ENCODE data around the gene LSMEM2.
A peak's percentile ranks its signal among the peaks of the same experiment; 100 is the strongest.
"Not testable (repeated sequence)": the region's sequence is repeated elsewhere in the genome, so short reads cannot be mapped to it uniquely, and the experiment has no call there.

LSMEM2 gene

GRCh38 chr3:50266017-50266416 lies 12.9 kb upstream of the LSMEM2 start:
- DNase-seq, result no peak

DNA sequence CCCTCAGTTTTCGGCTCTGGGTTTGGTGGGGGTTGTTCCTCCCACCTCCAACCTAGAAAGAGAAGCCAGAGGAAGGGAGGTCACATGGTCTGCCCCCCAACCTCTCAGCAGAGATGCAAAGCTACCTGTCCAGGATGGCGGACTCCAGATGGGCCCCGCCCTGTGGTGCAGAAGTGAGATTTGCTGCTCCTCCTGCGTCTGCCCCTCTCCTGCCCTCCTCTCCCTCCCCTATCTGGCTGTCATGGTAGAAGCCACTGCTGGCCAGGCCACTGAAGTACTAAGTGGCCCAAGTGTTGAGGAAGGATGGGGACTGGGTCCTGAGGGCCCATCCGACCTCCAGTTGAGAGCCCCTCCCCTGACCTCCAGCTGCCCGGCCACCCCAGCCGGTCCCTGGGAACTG lies 12.1 kb upstream of the LSMEM2 start:
- DNase-seq, result no peak

- DNase-seq, result no peak
Observed at GRCh38 chr3:50267280-50267913, 11.5 kb upstream of the LSMEM2 start.

DNA sequence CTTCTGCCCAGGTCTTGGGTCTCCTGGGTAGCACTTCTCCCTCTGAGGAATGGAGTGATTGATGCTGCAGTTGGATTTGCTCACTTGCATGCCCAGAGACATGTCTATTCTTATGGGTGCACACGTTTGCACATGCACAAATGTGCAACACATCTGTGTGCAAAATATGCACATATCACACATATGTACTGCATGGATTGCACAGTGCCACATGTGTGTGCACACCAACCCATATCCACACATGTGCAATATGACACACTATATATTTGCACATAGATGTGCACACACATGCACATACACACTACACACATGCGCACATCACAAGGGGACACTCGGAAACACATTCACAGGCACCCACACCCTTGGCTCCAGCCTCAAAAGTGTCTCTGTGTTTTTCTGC lies 10.6 kb upstream of the LSMEM2 start:
- DNase-seq, result no peak

- DNase-seq, result no peak
Observed at GRCh38 chr3:50268703-50269451, 10.0 kb upstream of the LSMEM2 start, which contains the start of gene SEMA3B. SEMA3B (plus strand) TSS chr3:50269147; CDS start chr3:50269241, 94 bp downstream.

DNA sequence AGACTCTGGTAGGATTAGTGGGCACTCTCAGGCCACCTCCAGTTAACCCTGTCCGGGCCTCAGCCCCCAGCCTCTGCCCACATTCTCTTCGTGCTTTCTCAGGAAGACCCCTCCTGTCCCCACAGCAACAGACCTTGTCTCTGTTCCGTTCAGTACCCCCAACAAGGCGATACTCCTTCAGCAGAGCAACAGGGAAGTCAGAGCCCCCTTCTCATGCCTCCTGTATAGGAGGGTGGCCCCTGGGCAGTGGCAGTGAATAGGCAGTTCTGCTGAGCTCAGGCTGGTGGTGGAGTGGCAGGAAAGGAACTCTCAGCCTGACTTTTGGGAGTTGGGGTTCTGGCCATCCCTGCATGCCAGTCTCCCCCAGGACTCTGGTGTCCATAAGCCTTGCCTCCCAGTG lies 9.4 kb upstream of the LSMEM2 start:
- no peak for DNase-seq

- no peak for DNase-seq
Observed at GRCh38 chr3:50269977-50270413, 8.9 kb upstream of the LSMEM2 start.

DNA sequence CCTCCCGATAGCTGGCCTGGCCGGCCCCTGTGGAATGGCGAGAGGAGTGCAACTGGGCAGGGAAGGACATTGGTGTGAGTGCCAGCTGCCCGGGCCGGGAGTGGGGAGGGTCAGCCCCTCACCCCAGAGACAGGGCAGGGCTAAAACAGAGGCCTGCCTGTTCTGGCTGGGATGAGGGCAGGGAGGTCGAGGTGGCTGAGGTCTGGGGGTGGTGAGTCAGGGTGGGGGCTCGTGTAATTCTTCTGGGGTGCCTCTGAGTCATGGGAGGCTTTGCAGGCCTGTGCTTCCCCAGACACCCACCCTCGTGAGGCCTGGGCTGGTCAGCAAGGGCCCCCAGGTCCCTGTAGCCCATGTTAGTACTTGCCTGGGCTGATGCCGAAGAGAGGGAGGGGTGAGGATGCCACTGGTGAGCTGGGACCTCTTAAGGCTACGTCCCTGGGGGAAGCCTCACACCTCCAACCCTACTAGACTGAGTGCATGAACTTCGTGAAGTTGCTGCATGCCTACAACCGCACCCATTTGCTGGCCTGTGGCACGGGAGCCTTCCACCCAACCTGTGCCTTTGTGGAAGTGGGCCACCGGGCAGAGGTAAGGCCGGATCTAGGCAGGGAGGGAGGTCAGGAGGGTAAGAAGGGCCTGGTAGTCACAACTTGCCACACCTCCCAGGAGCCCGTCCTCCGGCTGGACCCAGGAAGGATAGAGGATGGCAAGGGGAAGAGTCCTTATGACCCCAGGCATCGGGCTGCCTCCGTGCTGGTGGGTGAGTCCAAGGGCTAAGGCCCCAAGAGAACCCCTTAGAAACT lies 8.3 kb upstream of the LSMEM2 start:
- no peak for DNase-seq

- DNase-seq, result no peak
Observed at GRCh38 chr3:50271314-50271936, 7.5 kb upstream of the LSMEM2 start.

GRCh38 chr3:50272538-50272910 lies 6.4 kb upstream of the LSMEM2 start:
- not testable (repeated sequence) for DNase-seq

- DNase-seq, result peak; percentile 63
Observed at GRCh38 chr3:50272911-50273688, 5.8 kb upstream of the LSMEM2 start.

DNA sequence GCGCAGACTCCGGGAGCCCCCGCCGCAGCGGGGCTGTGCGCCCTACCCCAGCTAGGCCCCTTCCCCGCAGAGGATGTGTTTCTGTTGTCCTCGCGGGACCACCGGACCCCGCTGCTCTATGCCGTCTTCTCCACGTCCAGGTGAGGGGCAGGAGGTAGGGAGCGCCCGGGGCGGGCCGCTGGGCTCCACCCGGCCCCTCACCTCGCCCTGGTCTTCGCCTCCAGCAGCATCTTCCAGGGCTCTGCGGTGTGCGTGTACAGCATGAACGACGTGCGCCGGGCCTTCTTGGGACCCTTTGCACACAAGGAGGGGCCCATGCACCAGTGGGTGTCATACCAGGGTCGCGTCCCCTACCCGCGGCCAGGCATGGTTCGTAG lies 5.2 kb upstream of the LSMEM2 start:
- no peak for DNase-seq

DNA sequence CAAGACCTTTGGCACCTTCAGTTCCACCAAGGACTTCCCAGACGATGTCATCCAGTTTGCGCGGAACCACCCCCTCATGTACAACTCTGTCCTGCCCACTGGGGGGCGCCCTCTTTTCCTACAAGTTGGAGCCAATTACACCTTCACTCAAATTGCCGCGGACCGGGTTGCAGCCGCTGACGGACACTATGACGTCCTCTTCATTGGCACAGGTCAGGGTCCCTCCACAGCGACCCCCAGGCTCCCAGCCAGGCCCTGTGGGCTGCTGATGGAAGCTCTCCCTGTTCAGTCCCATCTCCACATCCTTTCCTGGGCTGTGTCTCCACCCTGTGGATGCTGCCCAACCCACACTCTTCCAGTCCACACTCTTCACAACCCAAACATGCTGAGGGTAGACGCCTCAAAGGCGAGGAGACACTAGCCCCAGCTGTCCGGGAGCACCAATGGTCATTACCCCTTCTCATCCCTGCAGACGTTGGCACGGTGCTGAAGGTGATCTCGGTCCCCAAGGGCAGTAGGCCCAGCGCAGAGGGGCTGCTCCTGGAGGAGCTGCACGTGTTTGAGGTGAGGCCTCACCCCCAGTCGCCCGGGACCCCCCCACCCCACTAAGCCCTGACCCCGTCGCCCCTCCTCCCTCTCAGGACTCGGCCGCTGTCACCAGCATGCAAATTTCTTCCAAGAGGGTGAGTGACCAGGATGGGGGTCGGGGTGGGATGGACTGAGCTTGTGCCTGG lies 4.3 kb upstream of the LSMEM2 start:
- DNase-seq, result no peak

- DNase-seq, result no peak
Observed at GRCh38 chr3:50275141-50275995, 3.5 kb upstream of the LSMEM2 start.

DNA sequence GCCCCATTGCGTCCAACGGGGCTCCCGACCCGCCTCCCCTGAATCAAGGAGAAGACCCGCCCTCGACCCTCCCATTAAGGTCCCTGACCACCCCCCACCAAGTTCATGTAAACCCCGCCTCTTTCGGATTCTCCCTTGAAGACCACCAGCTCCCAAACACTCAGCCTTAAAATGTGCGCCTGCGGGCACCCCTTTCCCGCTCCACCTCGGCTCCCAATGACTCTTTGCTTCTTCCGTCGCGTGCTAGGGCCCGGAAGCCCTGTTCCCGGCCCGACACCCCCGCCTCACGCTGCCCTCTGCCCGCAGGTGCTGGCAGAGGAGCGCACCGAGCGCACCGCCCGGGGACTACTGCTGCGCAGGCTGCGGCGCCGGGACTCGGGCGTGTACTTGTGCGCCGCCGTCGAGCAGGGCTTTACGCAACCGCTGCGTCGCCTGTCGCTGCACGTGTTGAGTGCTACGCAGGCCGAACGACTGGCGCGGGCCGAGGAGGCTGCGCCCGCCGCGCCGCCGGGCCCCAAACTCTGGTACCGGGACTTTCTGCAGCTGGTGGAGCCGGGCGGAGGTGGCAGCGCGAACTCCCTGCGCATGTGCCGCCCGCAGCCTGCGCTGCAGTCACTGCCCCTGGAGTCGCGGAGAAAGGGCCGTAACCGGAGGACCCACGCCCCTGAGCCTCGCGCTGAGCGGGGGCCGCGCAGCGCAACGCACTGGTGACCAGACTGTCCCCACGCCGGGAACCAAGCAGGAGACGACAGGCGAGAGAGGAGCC lies 2.7 kb upstream of the LSMEM2 start:
- no peak for DNase-seq

- DNase-seq, result no peak
Observed at GRCh38 chr3:50276762-50277101, 2.2 kb upstream of the LSMEM2 start.

DNA sequence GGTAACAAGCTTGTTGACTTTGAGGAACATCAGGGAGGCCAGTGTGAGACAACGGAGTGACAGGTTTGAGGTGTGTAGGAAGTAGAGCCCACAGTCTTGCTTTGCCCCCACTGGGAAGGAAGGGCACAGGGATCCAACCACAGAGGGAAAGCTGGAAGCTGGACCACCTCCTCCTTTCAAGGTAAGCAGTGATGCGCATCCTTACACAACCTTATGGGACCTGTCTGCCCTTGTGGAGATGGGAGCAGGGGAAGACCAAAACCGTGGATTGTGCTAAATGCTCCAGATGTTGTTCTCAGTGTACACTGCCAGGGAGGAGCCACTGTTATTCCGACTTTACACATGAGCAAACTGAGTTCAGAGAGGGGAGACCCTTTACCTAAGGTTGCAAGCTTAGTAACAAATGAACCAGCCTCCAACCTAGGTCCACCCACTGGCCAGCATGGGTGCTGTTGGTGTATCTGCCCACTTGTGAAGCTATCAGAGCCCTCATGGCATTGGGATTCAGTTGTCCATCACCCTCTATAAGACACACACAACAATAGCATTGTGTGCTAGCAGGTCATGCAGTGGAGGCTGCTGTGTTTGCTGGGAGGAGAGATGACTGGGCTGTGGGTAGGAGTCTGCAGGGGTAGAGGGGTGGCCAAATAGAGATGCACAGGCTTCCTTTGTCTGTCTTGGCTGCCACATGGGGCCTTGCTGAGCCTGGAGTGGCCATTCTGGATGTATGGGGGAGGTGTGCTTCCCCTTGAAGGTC lies 586 bp upstream of the LSMEM2 start:
- no peak for DNase-seq

GRCh38 chr3:50279255-50280016 lies 549 bp downstream of the LSMEM2 start:
- no peak for DNase-seq

DNA sequence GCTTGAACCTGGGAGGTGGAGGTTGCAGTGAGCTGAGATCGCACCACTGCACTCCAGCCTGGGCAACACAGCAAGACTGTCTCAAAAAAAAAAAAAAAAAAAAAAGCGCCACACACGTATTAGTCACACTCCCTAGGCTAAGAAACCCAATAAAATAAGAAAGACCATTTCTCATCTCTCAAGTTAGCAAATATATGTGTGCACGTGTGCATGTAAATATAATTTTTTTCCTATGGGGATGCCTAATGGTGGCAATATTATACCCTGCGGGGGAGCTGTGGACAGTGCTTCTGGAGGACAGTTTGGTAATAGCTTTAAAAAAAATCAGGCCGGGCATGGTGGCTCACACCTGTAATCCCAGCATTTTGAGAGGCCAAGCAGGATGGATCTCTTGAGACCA lies 5.2 kb downstream of the LSMEM2 start:
- DNase-seq, result not testable (repeated sequence)
